ENCODE data around the gene RBMS3. TPM values are rescaled to one million over a fixed set of nuclear protein-coding genes. Genes with fewer than 3 reads are reported as not detected.

Gene RBMS3
- total and polyA plus RNA-seq, 2 of the 8 experiments (the other 6 are each of a cell fraction or from before 2014, with no cell fraction given), result 3.7 to 6.9 TPM

DNA sequence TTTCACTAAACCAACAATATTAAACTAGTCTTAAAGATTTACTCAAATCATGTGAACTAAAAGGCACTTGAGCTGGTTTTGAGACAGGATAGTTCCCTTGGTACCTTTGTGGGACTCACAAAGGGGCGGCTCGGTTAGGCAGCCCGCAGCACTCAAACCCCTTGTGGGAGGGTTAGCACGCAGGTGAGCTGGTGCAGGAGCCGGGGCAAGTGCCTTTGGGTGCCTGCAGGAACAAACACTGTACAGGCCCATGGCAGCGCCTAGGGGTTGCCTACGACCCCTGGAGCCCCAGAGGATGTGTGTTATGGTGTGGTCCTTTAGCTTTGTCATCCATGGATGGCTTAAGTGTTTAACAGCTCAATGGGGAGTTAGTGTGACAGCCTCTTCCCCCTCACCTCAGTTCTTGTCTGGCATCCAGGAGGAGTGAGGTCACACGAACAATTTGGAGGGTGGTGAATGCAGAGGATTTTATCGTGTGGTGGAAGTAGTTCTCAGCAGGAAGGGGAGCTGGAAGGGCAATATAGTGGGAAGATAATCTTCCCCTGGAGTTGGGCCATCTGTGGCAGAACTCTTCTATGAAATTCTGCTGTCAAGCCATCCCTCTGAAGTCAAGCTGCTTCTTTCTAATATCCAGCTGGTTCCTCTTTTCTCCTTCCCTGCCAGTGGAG lies 470.9 kb downstream of the RBMS3 start:
- Histone ChIP-seq H2BK120ac (replicated peaks; ENCODE audit: low read depth, low read length) (no peak overlapping the region), H2AK5ac (ENCODE audit: low read depth, low read length) (no peak overlapping the region), H2BK12ac (ENCODE audit: low read depth, low read length) (no peak overlapping the region), H4K91ac (replicated peaks; ENCODE audit: insufficient read length, low read length) (no peak overlapping the region), H3K4me3 (ENCODE audit: extremely low read depth in 1 of 4, insufficient read depth in 2 of 4, low read depth in 3 of 4, low read length in 4 of 4) (no peak overlapping the region), H3K4ac (replicated peaks; ENCODE audit: insufficient read length, low read depth, low read length) (no peak overlapping the region), H2BK20ac (ENCODE audit: low read length) (no peak overlapping the region), H3K18ac (ENCODE audit: extremely low read depth, low read length) (no peak overlapping the region), H3K23me2 (ENCODE audit: low read depth, low read length) (no peaks in the 10 kb centered on the region), H3K36me3 (ENCODE audit: control insufficient read depth in 2 of 4, insufficient read depth in 4 of 4, low read length in 3 of 4) (no peaks in the 10 kb centered on the region), H3K27me3 (replicated peaks in 1 of 4; ENCODE audit: control insufficient read depth in 3 of 4, extremely low read depth in 1 of 4, insufficient read depth in 3 of 4, low read length in 3 of 4) (peaks cover 0 to 1% (median 0%) of the 10 kb centered on the region in 4 experiments; a peak in 1 of 7 replicates), H3K9ac (replicated peaks in 1 of 4; ENCODE audit: extremely low read depth in 1 of 4, low read depth in 3 of 4, low read length in 3 of 4) (no peak overlapping the region), H3K79me2 (ENCODE audit: control insufficient read depth in 1 of 2, insufficient read depth in 2 of 2, low read length in 2 of 2) (no peaks in the 10 kb centered on the region), H3K14ac (ENCODE audit: insufficient read length) (no peak overlapping the region), H4K5ac (ENCODE audit: insufficient read length, low read depth, low read length) (no peak overlapping the region), H3K56ac (replicated peaks; ENCODE audit: insufficient read length, low read depth, low read length) (no peak overlapping the region), H4K20me1 (replicated peaks in 1 of 2; ENCODE audit: control insufficient read depth in 1 of 2, insufficient read depth in 2 of 2, low read length in 2 of 2) (no peaks in the 10 kb centered on the region), H3K79me1 (ENCODE audit: low read depth, low read length) (no peaks in the 10 kb centered on the region), H4K8ac (ENCODE audit: extremely low read depth, insufficient read depth, low read length) (no peak overlapping the region), H3K27ac (ENCODE audit: low read depth, low read length) (no peak overlapping the region), H2BK15ac (ENCODE audit: low read length) (no peak overlapping the region), H3K4me1 (replicated peaks in 1 of 4; ENCODE audit: control insufficient read depth in 3 of 4, insufficient read depth in 4 of 4, low read length in 3 of 4) (0 out of 7 replicates have a peak, but pooled peaks cover 0 to 2% (median 0%) of the 10 kb centered on the region in 4 experiments), H2BK5ac (ENCODE audit: low read depth, low read length) (no peak overlapping the region), H3K4me2 (ENCODE audit: insufficient read depth in 1 of 2, low read depth in 2 of 2, low read length in 2 of 2) (no peak overlapping the region), H3K9me3 (ENCODE audit: insufficient read depth in 2 of 2, low read depth in 1 of 2, low read length in 1 of 2) (peaks cover 0 to 3% of the 10 kb centered on the region in 2 experiments; a peak in 1 of 4 replicates), H3K23ac (ENCODE audit: insufficient read length) (no peak overlapping the region), H2AFZ (ENCODE audit: low read length) (no peak overlapping the region)
- WGBS, 2 experiments (ENCODE audit: extremely low coverage in 1 of 2, insufficient coverage in 1 of 2, insufficient read length in 1 of 2, insufficient replicate concordance in 2 of 2, low coverage in 1 of 2, low lambda C conversion rate in 2 of 2, missing lambda C conversion rate in 1 of 2), result 83% methylated on average over 9 of the region's 9 CpGs; no CpG with 5 or more reads in 1 of the 2 experiments
- DNase-seq (ENCODE audit: low read depth in 1 of 2, low spot score in 2 of 2) (no peak), FAIRE-seq (no peak)
- CTCF ChIA-PET (ENCODE audit: partially characterized antibody), result interaction anchor here (1.1 to 1.3 kb wide), 2 partner anchors 9 to 12 kb away, joined by 3 to 5 read pairs; no protein-coding TSS in a partner anchor
- POLR2A ChIA-PET (ENCODE audit: partially characterized antibody), result no interaction called here
- TF ChIP-seq TEAD4 (IDR thresholded peaks at IDR 0.05; ENCODE audit: low read depth, low read length), result no peak
- TF ChIP-seq KDM5A (IDR thresholded peaks at IDR 0.05; ENCODE audit: low read length), result no peak
- no peak for TF ChIP-seq SIN3A (conservative IDR thresholded peaks at IDR 0.05 in 1 of 2, IDR thresholded peaks at IDR 0.05 in 1 of 2; ENCODE audit: low read depth in 1 of 2, low read length in 2 of 2)
- no peak for TF ChIP-seq RNF2 (IDR thresholded peaks at IDR 0.05; ENCODE audit: borderline replicate concordance, low read depth, low read length, missing control alignments, poor library complexity, severe bottlenecking)
- TF ChIP-seq RFX5 (IDR thresholded peaks at IDR 0.05; ENCODE audit: borderline replicate concordance, low read depth, low read length), result no peak
- no peak for TF ChIP-seq TBP (IDR thresholded peaks at IDR 0.05; ENCODE audit: low read depth, low read length)
- TF ChIP-seq POLR2A (IDR thresholded peaks at IDR 0.05; ENCODE audit: control extremely low read depth in 1 of 2, low read depth in 2 of 2, low read length in 2 of 2), result no peak
- TF ChIP-seq, protein P1, sequence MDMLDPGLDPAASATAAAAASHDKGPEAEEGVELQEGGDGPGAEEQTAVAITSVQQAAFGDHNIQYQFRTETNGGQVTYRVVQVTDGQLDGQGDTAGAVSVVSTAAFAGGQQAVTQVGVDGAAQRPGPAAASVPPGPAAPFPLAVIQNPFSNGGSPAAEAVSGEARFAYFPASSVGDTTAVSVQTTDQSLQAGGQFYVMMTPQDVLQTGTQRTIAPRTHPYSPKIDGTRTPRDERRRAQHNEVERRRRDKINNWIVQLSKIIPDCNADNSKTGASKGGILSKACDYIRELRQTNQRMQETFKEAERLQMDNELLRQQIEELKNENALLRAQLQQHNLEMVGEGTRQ (IDR thresholded peaks at IDR 0.05; ENCODE audit: low read length), result no peak
- TF ChIP-seq, protein P2, sequence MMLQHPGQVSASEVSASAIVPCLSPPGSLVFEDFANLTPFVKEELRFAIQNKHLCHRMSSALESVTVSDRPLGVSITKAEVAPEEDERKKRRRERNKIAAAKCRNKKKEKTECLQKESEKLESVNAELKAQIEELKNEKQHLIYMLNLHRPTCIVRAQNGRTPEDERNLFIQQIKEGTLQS (IDR thresholded peaks at IDR 0.05; ENCODE audit: insufficient read depth, low read depth, low read length), result no peak
- TF ChIP-seq KDM4A (IDR thresholded peaks at IDR 0.05; ENCODE audit: low read depth, low read length, severe bottlenecking), result no peak
- TF ChIP-seq SIRT6 (IDR thresholded peaks at IDR 0.05; ENCODE audit: low read length), result no peak
